Measurements from ENCODE around the gene GLYATL1.

GLYATL1 gene

GRCh38 chr11:58939277-58939676 is at the start of gene GLYATL1:
Gene GLYATL1 (plus strand): TSS chr11:58939488. CDS start chr11:58947088, 7,600 bp downstream.
- DNase-seq = no peak

GRCh38 chr11:58893899-58894298 is 45.4 kb upstream of the GLYATL1 start:
- DNase-seq = no peak

GRCh38 chr11:58898106-58898505 is 41.2 kb upstream of the GLYATL1 start:
- no peak for DNase-seq

- no peak for DNase-seq
Measured at GRCh38 chr11:58900479-58901420, 38.5 kb upstream of the GLYATL1 start.

- DNase-seq = no peak
Measured at GRCh38 chr11:58902881-58903280, 36.4 kb upstream of the GLYATL1 start.

- no peak for DNase-seq
Measured at GRCh38 chr11:58905011-58905720, 34.1 kb upstream of the GLYATL1 start.

- no peak for DNase-seq
Measured at GRCh38 chr11:58905721-58906547, 33.4 kb upstream of the GLYATL1 start.

- DNase-seq = no peak
Measured at GRCh38 chr11:58907780-58908179, 31.5 kb upstream of the GLYATL1 start.

- DNase-seq = no peak
Measured at GRCh38 chr11:58912124-58912523, 27.2 kb upstream of the GLYATL1 start.

GRCh38 chr11:58913685-58914084 is 25.6 kb upstream of the GLYATL1 start:
- DNase-seq = no peak

- DNase-seq = no peak
Measured at GRCh38 chr11:58914821-58915543, 24.3 kb upstream of the GLYATL1 start.

GRCh38 chr11:58916637-58917036 is 22.7 kb upstream of the GLYATL1 start:
- no peak for DNase-seq

- no peak for DNase-seq
Measured at GRCh38 chr11:58917159-58917783, 22.0 kb upstream of the GLYATL1 start.

GRCh38 chr11:58919561-58919960 is 19.7 kb upstream of the GLYATL1 start:
- DNase-seq = no peak

GRCh38 chr11:58919980-58920379 is 19.3 kb upstream of the GLYATL1 start:
- no peak for DNase-seq

GRCh38 chr11:58921778-58922390 is 17.4 kb upstream of the GLYATL1 start:
- no peak for DNase-seq

- DNase-seq = no peak
Measured at GRCh38 chr11:58922479-58922878, 16.8 kb upstream of the GLYATL1 start.

GRCh38 chr11:58923300-58923788 is 15.9 kb upstream of the GLYATL1 start:
- DNase-seq = no peak

GRCh38 chr11:58924230-58924629 is 15.1 kb upstream of the GLYATL1 start:
- no peak for DNase-seq

GRCh38 chr11:58926251-58926650 is 13.0 kb upstream of the GLYATL1 start:
- DNase-seq = no peak

- DNase-seq = no peak
Measured at GRCh38 chr11:58926695-58927094, 12.6 kb upstream of the GLYATL1 start.

Measured in NCI-H2107 (cell line).